ENCODE results near the gene MMP24OS.

Gene MMP24OS

GRCh38 chr20:35240083-35240810, 37.7 kb downstream of the MMP24OS start:
- TF ChIP-seq RAD21 (IDR thresholded peaks at IDR 0.05; ENCODE audit: low read depth) (no peak), YY1 (IDR thresholded peaks at IDR 0.05; ENCODE audit: low read depth) (no peak), FOXM1 (IDR thresholded peaks at IDR 0.05; ENCODE audit: borderline replicate concordance, low read depth) (no peak), CEBPB (IDR thresholded peaks at IDR 0.05) (peak; percentile 36; the same call in 1 of the 2 replicates)
- TF ChIP-seq, protein P1, sequence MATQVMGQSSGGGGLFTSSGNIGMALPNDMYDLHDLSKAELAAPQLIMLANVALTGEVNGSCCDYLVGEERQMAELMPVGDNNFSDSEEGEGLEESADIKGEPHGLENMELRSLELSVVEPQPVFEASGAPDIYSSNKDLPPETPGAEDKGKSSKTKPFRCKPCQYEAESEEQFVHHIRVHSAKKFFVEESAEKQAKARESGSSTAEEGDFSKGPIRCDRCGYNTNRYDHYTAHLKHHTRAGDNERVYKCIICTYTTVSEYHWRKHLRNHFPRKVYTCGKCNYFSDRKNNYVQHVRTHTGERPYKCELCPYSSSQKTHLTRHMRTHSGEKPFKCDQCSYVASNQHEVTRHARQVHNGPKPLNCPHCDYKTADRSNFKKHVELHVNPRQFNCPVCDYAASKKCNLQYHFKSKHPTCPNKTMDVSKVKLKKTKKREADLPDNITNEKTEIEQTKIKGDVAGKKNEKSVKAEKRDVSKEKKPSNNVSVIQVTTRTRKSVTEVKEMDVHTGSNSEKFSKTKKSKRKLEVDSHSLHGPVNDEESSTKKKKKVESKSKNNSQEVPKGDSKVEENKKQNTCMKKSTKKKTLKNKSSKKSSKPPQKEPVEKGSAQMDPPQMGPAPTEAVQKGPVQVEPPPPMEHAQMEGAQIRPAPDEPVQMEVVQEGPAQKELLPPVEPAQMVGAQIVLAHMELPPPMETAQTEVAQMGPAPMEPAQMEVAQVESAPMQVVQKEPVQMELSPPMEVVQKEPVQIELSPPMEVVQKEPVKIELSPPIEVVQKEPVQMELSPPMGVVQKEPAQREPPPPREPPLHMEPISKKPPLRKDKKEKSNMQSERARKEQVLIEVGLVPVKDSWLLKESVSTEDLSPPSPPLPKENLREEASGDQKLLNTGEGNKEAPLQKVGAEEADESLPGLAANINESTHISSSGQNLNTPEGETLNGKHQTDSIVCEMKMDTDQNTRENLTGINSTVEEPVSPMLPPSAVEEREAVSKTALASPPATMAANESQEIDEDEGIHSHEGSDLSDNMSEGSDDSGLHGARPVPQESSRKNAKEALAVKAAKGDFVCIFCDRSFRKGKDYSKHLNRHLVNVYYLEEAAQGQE (IDR thresholded peaks at IDR 0.05; ENCODE audit: low read depth) = no peak

GRCh38 chr20:35238735-35239134, 39.2 kb downstream of the MMP24OS start:
- TF ChIP-seq TEAD4 (IDR thresholded peaks at IDR 0.05) (no peak), EP300 (IDR thresholded peaks at IDR 0.05; ENCODE audit: borderline replicate concordance) (no peak), CREB1 (IDR thresholded peaks at IDR 0.05; ENCODE audit: low read depth) (no peak)

DNA sequence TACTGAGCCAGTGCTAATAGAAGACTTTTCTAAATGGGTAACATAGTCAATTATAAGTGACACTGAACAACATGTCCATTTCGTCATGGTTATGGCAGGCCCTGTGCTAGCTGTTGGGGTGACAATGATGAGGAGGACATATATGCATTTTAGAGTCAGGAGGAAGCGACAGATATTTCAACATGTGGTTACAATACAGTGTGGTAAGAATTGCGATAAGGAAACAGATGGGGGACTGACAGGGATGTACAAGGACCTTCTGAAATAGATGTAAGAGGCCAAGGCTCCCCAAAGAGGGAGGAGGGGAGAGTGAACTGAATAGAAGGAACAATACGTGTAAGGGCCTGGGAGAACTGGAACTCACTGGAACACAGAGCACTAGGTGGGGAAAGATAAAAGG, 39.8 kb downstream of the MMP24OS start:
- no peak for TF ChIP-seq NFIC (IDR thresholded peaks at IDR 0.05)
- no peak for TF ChIP-seq TEAD4 (IDR thresholded peaks at IDR 0.05)
- TF ChIP-seq RAD21 (IDR thresholded peaks at IDR 0.05; ENCODE audit: low read depth) = no peak
- no peak for TF ChIP-seq MAX (IDR thresholded peaks at IDR 0.05)
- no peak for TF ChIP-seq CEBPB (IDR thresholded peaks at IDR 0.05)
- no peak for TF ChIP-seq ZBTB7A (IDR thresholded peaks at IDR 0.05; ENCODE audit: low read depth)
- no peak for TF ChIP-seq EGR1 (IDR thresholded peaks at IDR 0.05)
- TF ChIP-seq TCF12 (IDR thresholded peaks at IDR 0.05; ENCODE audit: low read depth) = no peak
- no peak for TF ChIP-seq FOXM1 (IDR thresholded peaks at IDR 0.05; ENCODE audit: borderline replicate concordance, low read depth)
- TF ChIP-seq EP300 (IDR thresholded peaks at IDR 0.05; ENCODE audit: borderline replicate concordance) = no peak
- no peak for TF ChIP-seq YY1 (IDR thresholded peaks at IDR 0.05; ENCODE audit: low read depth)
- TF ChIP-seq TAF1 (IDR thresholded peaks at IDR 0.05; ENCODE audit: low read depth) = no peak
- TF ChIP-seq, protein P1 (IDR thresholded peaks at IDR 0.05; ENCODE audit: low read depth) = no peak
- TF ChIP-seq CREB1 (IDR thresholded peaks at IDR 0.05; ENCODE audit: low read depth) = no peak
- TF ChIP-seq, protein P2, sequence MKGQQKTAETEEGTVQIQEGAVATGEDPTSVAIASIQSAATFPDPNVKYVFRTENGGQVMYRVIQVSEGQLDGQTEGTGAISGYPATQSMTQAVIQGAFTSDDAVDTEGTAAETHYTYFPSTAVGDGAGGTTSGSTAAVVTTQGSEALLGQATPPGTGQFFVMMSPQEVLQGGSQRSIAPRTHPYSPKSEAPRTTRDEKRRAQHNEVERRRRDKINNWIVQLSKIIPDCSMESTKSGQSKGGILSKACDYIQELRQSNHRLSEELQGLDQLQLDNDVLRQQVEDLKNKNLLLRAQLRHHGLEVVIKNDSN (IDR thresholded peaks at IDR 0.05) = no peak

DNA sequence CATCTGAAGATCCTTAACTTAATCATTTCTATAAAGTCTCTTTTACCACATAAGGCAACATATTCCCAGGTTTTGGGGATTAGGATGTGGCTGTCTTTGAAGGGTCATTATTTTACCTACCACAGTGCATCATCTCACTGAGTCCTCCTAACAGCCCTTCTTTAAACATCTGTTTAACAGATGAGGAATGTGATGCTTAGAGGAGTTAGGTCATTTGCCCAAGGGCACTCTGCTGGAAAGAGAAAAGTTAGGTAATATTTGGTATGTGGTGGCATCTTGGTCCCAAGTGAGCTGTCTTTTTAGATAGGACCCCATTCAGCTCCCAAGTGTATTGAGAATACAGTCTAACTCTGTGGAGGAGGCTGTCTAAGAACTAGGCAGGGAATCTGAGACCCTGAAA, 40.4 kb downstream of the MMP24OS start:
- TF ChIP-seq TAF1 (IDR thresholded peaks at IDR 0.05; ENCODE audit: low read depth) = no peak
- TF ChIP-seq YY1 (IDR thresholded peaks at IDR 0.05; ENCODE audit: low read depth) = no peak
- TF ChIP-seq, protein P2 (IDR thresholded peaks at IDR 0.05) = no peak
- TF ChIP-seq ZBTB7A (IDR thresholded peaks at IDR 0.05; ENCODE audit: low read depth) = no peak
- no peak for TF ChIP-seq MAX (IDR thresholded peaks at IDR 0.05)
- TF ChIP-seq, protein P1 (IDR thresholded peaks at IDR 0.05; ENCODE audit: low read depth) = no peak
- TF ChIP-seq TEAD4 (IDR thresholded peaks at IDR 0.05) = no peak
- no peak for TF ChIP-seq EP300 (IDR thresholded peaks at IDR 0.05; ENCODE audit: borderline replicate concordance)
- TF ChIP-seq RAD21 (IDR thresholded peaks at IDR 0.05; ENCODE audit: low read depth) = no peak
- no peak for TF ChIP-seq CEBPB (IDR thresholded peaks at IDR 0.05)
- no peak for TF ChIP-seq NFIC (IDR thresholded peaks at IDR 0.05)

DNA sequence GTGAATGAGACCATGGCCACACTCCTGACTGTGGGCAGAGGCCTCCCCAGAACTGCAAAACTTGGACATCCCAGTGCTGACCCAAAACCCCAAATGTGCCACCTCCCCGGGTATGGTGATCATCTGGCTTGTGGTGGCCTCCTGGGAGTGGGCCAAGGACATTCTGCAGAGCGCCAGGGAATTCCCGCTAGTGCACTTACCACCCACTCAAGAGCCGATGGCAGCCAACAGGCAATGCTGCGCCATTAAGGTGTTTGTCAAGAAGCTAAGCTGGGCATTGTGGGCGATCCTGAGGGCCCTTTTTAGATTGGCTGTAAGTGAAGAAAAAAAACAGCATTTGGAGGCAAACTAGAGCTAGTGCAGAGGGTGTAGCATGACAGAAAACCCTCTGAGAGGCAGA, 42.0 kb downstream of the MMP24OS start:
- no peak for TF ChIP-seq NFIC (IDR thresholded peaks at IDR 0.05)
- TF ChIP-seq TCF12 (IDR thresholded peaks at IDR 0.05; ENCODE audit: low read depth) = no peak
- TF ChIP-seq EP300 (IDR thresholded peaks at IDR 0.05; ENCODE audit: borderline replicate concordance) = no peak
- TF ChIP-seq, protein P1 (IDR thresholded peaks at IDR 0.05; ENCODE audit: low read depth) = no peak
- no peak for TF ChIP-seq TAF1 (IDR thresholded peaks at IDR 0.05; ENCODE audit: low read depth)
- no peak for TF ChIP-seq FOXM1 (IDR thresholded peaks at IDR 0.05; ENCODE audit: borderline replicate concordance, low read depth)
- TF ChIP-seq ZBTB7A (IDR thresholded peaks at IDR 0.05; ENCODE audit: low read depth) = no peak
- no peak for TF ChIP-seq EGR1 (IDR thresholded peaks at IDR 0.05)
- TF ChIP-seq YY1 (IDR thresholded peaks at IDR 0.05; ENCODE audit: low read depth) = no peak

Data from Ishikawa (cell line).